Fibroblast of the aortic adventitia (primary cell): Measurements from ENCODE around the gene CDAN1. TPM values are rescaled to one million over a fixed set of nuclear protein-coding genes. Genes with fewer than 3 reads are reported as not detected.
"Not testable (repeated sequence)": the region's sequence is repeated elsewhere in the genome, so short reads cannot be mapped to it uniquely, and the experiment has no call there.

Source experiments
- DNase-seq: peaks from one replicate; pipeline ENCODE4 v3.0.0-alpha.2; 2010; ENCODE audit warnings: low read depth
- H3K4me3 ChIP-seq: 2 replicates; pipeline ENCODE4 v1.5.1; 2011; ENCODE audit warnings: low read depth, mild to moderate bottlenecking, control low read depth, low read length, moderate library complexity
- total RNA-seq: library from RNA; depleted of rRNA; stranded (reverse); fragments of >200 nt; gene quantifications from 2 replicates; pipeline ENCODE4 v1.2.3, GENCODE V29; 2012; ENCODE audit warnings: low replicate concordance
- TF ChIP-seq, protein P1 (sequence below): IDR thresholded peaks from 2 replicates; pipeline ENCODE4 v1.5.1; 2011; ENCODE audit warnings: mild to moderate bottlenecking, low read length, control low read depth, inconsistent platforms; ENCODE audit not compliant: insufficient read depth

The CDAN1 gene
- total RNA-seq, 1 donor, result 8.7 TPM

DNA sequence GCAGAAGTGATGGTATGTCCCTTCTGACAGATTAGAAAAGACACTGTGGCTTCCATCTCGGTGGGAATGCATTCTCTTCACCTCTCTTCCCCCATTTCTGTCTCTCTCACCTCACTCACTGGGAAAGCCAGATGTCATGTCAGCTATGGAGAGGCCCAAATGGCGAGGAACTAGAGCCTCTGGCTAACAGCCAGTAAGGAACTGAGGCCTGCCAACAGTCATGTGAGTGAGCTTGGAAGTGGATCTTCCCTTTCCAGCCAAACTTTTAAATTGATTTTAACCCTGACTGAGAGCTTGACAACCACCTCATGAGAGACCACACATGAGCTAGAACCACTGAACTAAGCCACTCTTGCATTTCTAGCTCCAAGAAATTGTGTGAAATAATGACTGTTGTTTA, 35.2 kb upstream of the CDAN1 start:
- TF ChIP-seq, protein P1, sequence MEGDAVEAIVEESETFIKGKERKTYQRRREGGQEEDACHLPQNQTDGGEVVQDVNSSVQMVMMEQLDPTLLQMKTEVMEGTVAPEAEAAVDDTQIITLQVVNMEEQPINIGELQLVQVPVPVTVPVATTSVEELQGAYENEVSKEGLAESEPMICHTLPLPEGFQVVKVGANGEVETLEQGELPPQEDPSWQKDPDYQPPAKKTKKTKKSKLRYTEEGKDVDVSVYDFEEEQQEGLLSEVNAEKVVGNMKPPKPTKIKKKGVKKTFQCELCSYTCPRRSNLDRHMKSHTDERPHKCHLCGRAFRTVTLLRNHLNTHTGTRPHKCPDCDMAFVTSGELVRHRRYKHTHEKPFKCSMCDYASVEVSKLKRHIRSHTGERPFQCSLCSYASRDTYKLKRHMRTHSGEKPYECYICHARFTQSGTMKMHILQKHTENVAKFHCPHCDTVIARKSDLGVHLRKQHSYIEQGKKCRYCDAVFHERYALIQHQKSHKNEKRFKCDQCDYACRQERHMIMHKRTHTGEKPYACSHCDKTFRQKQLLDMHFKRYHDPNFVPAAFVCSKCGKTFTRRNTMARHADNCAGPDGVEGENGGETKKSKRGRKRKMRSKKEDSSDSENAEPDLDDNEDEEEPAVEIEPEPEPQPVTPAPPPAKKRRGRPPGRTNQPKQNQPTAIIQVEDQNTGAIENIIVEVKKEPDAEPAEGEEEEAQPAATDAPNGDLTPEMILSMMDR, result no peak
- no peak overlapping the region for H3K4me3 ChIP-seq
- DNase-seq, result peak; percentile 26

DNA sequence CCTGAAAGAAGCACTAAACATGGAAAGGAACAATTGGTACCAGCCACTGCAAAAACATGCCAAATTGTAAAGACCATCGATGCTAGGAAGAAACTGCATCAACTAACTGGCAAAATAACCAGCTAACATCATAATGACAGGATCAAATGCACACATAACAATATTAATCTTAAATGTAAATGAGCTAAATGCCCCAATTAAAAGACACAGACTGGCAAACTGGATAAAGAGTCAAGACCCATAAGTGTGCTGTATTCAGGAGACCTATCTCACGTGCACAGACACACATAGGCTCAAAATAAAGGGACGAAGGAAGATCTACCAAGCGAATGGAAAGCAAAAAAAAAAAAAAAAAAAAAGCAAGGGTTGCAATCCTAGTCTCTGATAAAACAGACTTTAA, 29.2 kb upstream of the CDAN1 start:
- H3K4me3 ChIP-seq, DNase-seq: not testable (repeated sequence)

DNA sequence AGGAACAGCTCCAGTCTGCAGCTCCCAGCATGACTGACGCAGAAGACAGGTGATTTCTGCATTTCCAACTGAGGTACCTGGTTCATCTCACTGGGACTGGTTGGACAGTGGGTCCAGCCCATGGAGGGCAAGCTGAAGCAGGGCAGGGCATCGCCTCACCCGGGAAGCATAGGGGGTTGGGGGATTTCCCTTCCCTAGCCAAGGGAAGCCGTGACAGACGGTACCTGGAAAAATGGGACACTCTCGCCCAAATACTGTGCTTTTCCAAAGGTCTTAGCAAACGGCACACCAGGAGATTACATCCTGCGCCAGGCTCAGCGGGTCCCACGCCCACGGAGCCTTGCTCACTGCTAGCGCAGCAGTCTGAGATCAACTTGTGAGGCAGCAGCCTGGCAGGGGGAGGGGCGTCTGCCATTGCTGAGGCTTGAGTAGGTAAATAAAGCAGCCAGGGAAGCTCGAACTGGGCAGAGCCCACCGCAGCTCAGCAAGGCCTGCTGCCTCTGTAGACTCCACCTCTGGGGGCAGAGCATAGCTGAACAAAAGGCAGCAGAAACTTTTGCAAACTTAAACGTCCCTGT, 27.3 kb upstream of the CDAN1 start:
- not testable (repeated sequence) for H3K4me3 ChIP-seq

DNA sequence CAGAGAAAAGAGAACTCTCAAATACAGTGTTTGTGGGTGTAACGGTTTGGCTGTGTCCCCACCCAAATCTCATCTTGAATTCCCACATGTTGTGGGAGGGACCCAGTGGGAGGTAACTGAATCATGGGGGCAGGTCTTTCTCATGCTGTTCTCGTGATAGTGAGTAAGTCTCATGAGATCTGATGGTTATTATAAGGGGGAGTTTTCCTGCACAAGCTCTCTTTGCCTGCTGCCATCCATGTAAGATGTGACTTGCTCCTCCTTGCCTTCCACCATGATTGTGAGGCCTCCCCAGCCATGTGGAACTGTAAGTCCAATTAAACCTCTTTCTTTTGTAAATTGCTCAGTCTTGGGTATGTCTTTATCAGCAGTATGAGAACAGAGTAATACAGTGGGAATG, 24.9 kb upstream of the CDAN1 start:
- H3K4me3 ChIP-seq, DNase-seq: not testable (repeated sequence)

More for the DNA sequence above, 27.3 kb upstream of the CDAN1 start:
- DNase-seq, result not testable (repeated sequence)

DNA sequence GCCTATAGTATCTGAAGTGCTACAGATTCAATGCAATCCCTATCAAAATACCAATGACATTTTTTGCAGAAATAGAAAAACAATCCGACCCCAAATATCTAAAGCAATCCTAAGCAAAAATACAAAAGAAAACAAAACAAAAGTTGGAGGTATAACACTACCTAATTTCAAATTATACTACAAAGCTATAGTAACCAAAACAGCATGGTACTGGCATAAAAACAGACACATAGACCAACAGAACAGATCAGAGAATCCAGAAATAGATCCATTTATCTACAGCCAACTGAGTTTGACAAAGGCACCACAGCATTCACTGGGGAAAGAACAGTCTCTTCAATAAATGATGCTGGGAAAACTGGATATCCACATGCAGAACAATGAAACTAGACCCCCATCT, 23.8 kb upstream of the CDAN1 start:
- TF ChIP-seq, protein P1, result no peak
- no peak for DNase-seq
- no peak overlapping the region for H3K4me3 ChIP-seq

DNA sequence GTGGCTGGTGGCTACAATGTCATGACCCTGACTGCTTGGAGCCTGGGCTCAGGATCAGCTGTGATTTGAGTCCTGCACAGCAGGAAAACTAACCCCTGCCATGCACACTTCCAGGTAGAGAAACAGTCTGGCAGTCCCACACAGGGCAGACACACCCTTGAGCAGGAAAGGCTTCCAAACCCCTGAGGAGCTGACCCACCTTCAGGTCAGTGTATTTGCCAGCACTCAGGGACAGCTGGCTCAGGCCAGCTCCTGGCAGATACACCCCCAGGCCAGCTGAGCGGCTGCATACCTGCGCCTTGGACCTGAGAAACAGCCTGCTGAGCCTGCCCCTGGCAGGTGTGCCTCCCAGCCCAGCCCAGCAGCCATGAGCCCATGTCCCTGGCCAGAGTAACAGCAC, 22.2 kb upstream of the CDAN1 start:
- DNase-seq, result no peak
- TF ChIP-seq, protein P1, result no peak
- H3K4me3 ChIP-seq, result no peak overlapping the region

DNA sequence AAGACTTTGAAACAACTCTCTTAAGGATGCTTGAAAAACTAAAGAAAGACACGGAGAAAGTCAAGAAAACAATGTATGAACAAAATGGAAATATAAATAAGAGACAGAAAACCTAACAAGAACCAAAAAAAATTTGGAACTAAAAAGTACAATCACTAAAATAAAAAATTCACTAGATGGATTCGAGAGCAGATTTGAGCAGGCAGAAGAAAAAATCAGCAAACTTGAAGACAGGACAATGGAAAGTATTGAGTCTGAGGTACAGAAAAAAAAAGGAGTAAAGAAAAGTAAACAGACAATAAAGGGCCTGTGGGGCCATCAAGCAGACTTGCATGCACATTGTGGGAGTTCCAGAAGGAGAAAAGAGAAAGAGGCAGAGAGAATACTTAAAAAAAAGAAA, 13.4 kb upstream of the CDAN1 start:
- TF ChIP-seq, protein P1, result no peak
- DNase-seq, result no peak
- H3K4me3 ChIP-seq, result no peak overlapping the region

DNA sequence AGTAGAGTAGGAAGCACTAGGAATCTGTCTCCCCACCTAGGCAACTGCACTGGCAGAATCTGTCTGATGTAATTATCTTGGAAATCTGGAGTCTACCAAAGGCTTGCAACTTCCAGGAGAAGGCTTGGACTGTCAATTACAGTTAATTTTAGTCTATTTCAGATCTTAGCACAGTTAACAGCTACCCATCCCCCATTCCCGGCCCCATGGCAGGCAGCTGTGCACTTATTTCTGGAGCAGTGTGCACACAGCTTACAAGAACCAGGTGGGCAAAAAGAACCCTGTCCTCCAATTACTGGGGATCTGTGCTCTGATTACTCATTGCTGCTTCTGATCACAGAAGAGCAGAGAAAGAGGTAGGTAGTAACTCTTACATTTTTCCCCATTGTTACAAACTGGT, 12.3 kb upstream of the CDAN1 start:
- no peak for DNase-seq
- no peak overlapping the region for H3K4me3 ChIP-seq
- TF ChIP-seq, protein P1, result no peak
